GM18520 (cell line): ENCODE measurements around the gene NECAB3.
A peak's percentile ranks its signal among the peaks of the same experiment; 100 is the strongest.

ENCODE experiments used
- ATAC-seq: cut with Tn5 transposase; IDR thresholded peaks from one replicate; pipeline ENCODE4 v1.9.1; 2021; ENCODE audit not compliant: unreplicated experiment

The NECAB3 gene

DNA sequence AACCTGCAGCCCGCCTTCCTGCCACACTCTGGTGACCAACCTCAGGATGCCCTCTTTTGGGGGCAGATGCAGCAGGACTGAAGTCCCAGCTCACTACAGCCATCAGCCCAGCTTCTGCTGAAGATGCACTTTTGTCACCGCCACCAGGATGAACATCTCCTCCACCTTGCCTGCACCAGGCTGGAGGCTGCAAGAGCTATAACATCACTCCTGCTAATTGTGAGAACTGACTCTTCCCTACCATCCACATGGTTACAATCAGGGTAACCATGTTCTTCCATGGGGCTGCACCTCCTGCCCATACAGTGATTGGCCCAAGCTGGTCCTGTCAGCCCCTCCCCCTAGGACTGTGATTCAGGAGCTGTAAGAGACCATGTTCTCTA lies 9.5 kb downstream of the NECAB3 start:
- no peak for ATAC-seq

DNA sequence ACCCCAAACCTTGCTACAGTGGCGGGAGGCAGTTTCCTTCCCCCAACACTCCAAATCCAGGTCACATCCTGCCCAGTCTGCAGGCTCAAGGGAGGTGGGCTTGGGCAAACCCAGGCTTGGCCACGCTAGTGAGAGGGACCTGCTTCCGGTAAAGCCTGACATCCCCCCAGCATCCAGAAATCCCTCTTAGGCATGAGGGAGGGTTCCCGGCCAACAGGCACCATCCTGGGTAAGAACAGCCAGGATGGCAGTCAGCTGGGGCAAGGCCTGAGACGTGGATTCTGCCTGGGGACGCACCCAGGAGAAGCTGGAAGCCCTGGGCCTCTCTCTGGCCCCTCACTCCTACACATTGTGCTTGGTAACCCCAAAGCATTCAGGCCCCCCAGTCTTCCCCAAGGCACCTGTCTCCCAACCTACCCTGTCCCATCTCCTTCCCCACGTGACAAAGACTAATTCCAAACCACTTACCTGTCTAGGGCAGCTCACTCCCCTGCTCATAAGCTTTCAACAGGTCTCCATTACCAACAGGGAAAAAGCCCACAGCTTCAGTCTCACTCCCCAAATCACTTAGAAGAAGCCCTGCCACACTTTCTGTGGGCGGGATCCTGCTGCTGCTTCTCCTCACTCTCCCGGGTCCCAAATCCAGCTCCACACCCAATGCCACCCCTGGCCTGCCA lies 10.0 kb downstream of the NECAB3 start:
- no peak for ATAC-seq

GRCh38 chr20:33663161-33664084 lies 10.8 kb downstream of the NECAB3 start:
- peak; percentile 28 for ATAC-seq

DNA sequence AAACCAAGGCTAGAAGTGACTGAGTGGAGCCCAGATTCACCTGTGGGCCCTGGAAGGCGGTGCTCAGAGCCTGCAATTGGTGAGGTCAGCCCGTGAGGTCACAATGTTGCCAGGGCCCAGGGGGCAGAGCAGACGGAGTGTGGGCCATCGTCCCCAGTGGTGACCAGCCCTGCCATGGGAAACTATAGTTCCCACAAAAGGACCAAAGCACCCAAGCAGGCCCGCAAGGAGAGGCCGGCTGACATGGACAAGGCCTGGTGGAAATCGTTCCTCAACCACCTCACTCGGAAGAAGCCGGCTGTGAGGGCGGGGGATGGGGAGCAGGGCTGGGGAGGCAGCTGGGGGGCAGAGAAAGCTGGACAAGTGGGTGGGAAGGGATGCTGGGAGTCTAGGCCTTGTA lies 12.1 kb downstream of the NECAB3 start, which contains the start of gene C20orf144:
TSS of gene C20orf144 (plus strand) at position 156 of the 400 bp plus-strand sequence. CDS start at position 175, 19 bp downstream.
- no peak for ATAC-seq

DNA sequence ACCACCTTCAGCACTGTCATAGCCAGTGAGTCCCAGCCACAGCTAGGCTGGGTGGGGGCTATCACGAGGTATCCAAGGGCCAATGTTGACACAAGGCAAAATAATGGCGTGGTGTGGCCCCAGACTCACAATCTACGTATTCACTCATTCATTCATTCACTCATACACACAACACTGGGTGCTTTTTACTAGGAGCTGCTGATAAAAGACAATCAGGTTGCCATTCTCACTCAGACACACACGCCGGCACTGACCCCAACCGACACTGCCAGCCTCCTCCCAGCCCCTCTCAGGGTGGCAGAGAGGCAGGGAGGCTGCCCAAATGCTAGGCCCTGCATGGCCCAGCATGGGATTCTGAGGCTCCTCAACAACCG lies 13.6 kb downstream of the NECAB3 start:
- no peak for ATAC-seq

GRCh38 chr20:33660035-33660684 lies 14.1 kb downstream of the NECAB3 start:
- no peak for ATAC-seq

GRCh38 chr20:33659341-33660034 lies 14.7 kb downstream of the NECAB3 start:
- ATAC-seq, result no peak

- no peak for ATAC-seq
These were observed 15.3 kb downstream of the NECAB3 start for GRCh38 chr20:33658929-33659328.

GRCh38 chr20:33658510-33658909 lies 15.7 kb downstream of the NECAB3 start:
- ATAC-seq, result no peak

- no peak for ATAC-seq
These were observed 16.5 kb downstream of the NECAB3 start for GRCh38 chr20:33657704-33658095.

- no peak for ATAC-seq
These were observed 17.2 kb downstream of the NECAB3 start for GRCh38 chr20:33656783-33657703.

GRCh38 chr20:33656010-33656782 lies 18.0 kb downstream of the NECAB3 start:
- no peak for ATAC-seq

- ATAC-seq, result no peak
These were observed 19.1 kb downstream of the NECAB3 start for GRCh38 chr20:33655164-33655563.

DNA sequence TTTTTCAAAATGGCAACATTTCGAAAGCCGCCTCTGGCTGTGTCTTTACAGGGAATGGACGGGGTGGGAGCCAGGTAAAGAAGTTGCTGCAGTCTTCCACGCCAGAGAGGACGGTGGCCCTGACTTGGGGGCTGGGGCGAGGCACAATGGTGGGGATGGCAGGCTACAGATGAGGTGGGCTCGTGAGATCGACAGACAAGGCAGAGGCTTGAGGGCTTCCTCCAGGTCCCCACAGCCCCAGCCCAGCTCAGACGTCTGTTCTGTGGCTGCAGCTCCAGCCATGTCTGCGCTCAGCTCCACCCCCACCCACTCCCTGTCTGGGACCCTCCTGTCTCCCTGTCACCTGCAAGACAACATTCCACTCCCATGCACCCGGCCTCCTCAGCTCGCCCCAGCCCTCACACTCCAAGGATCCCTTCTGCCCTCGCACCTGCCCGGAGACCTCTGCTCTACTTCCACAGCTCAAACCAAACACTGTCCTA lies 19.5 kb downstream of the NECAB3 start:
- no peak for ATAC-seq

DNA sequence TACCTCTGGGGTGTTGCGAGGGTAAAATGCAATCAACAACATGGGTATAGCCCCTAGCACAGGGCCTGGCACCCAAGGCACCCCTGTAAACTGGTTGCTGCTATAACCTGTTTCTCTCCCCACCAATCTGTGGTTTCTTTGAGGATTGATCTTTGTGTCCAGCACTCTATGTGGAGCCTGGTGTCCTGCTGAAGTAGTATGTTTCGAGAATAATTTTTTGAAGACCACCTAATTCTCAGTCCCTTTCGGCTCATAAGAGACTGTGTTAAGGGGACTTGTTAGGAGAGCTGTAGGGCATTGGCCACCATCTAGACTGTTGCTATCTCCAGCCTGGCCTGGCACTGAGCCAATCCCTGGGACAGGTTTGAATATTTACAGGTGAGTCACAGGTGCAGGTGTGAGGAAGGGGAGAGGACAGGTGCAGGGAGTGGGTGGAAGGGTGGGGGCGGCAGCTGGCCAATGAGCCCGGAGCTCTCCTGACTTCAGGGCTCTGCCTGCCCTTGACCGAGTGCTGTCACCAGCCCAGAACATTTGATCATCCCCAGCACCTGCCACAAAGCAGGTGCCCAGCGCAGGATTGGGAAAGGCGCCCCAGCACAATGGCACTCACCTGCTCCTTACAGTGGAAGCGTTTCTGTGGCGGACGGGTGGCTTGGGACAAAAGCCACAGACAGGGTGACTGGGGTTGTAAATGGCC lies 20.2 kb downstream of the NECAB3 start:
- no peak for ATAC-seq

DNA sequence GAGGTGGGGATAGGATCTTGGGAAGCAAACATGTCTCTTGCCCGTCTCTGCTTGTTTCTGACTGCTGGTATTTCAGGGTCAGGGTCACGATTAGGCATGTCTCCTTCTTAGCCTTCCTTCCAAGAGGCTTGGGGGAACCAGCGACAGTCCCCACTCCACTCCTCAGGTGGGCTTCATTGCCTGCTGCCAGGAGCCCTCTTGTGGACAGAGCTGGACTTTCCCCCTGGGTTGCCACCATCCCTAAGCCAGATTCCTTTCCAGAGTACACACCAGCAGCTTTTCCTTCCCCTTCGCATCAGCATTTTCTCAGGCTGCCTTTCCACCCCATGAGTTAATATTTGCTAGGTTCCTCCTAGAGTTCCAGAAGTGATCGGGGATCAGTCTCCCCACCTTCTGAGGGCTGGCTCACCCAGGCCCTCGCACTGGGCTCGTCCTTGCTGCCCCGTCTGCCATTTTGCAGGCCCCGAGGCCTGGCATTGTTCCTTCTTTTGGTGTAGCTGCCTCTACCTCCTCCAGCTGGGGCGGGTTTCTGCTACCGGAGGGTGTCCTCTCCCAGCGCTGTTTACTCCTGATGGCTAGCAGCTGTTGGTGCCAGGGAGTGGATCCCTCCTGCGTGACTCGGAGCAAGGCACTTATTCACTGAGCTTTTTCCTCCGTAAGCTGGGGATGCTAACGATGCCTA lies 20.9 kb downstream of the NECAB3 start:
- ATAC-seq, result no peak

DNA sequence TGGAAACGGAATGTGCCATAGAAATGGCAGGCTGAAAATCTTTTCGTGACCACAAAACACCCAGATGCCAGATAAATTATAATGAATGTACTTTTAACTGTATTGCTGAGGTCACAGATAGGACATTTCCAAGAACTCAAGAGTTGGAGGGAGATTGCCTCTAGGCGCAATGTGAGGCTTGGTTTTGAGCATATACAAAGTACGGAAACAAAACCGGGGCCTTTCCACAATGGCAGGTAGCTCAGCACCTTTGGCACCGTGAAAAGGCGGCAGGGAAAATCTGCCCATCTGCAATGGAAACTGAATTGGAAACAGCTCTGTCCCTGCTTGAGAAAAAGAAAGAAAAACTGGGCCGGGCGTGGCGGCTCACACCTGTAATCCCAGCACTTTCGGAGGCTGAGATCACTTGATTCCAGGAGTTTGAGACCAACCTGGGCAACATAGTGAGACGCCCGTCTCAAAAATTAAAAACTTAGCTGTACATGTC lies 22.6 kb downstream of the NECAB3 start:
- no peak for ATAC-seq
